ENCODE data around the gene E2F8. TPM values are rescaled to one million over a fixed set of nuclear protein-coding genes. Genes with fewer than 3 reads are reported as not detected.

The E2F8 gene
- total RNA-seq, 1 donor from 2014 or later: 5.2 TPM

- Mint-ChIP-seq H3K27me3 (ENCODE audit: low read depth) (peaks cover 5% of the 10 kb centered on the region), H3K9me3 (no peaks in the 10 kb centered on the region), H3K4me3 (no peak overlapping the region), H3K36me3 (no peaks in the 10 kb centered on the region), H3K4me1 (peaks cover 28% of the 10 kb centered on the region), H3K27ac (no peak overlapping the region)
- no peak for DNase-seq (ENCODE audit: low spot score in 2 of 2, unreplicated experiment in 2 of 2)
- TF ChIP-seq, protein P1, sequence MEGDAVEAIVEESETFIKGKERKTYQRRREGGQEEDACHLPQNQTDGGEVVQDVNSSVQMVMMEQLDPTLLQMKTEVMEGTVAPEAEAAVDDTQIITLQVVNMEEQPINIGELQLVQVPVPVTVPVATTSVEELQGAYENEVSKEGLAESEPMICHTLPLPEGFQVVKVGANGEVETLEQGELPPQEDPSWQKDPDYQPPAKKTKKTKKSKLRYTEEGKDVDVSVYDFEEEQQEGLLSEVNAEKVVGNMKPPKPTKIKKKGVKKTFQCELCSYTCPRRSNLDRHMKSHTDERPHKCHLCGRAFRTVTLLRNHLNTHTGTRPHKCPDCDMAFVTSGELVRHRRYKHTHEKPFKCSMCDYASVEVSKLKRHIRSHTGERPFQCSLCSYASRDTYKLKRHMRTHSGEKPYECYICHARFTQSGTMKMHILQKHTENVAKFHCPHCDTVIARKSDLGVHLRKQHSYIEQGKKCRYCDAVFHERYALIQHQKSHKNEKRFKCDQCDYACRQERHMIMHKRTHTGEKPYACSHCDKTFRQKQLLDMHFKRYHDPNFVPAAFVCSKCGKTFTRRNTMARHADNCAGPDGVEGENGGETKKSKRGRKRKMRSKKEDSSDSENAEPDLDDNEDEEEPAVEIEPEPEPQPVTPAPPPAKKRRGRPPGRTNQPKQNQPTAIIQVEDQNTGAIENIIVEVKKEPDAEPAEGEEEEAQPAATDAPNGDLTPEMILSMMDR (IDR thresholded peaks at IDR 0.05; ENCODE audit: unreplicated experiment): no peak
Measured at GRCh38 chr11:19283991-19284390, 43.2 kb upstream of the E2F8 start.

DNA sequence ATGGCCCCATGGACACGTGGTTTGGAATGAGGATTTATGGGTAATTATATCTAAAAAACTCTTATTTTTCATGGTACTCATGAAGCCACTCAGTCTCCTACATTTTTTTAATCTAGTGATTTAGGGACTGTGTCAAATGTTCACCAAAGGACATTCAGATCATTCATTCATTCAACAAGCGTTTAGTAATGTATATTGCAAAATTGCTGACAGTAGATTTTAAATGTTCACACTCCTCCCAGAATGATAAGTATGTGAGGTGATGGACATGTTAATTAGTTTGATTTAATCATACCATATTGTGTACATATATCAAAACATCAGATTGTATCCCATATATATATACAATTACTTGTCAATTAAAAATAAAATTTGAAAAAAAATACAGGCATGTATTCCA lies 40.8 kb upstream of the E2F8 start:
- no peak overlapping the region for H3K27ac Mint-ChIP-seq
- H3K4me1 Mint-ChIP-seq: peaks cover 28% of the 10 kb centered on the region
- no peak for DNase-seq (ENCODE audit: low spot score in 2 of 2, unreplicated experiment in 2 of 2)
- no peak overlapping the region for H3K4me3 Mint-ChIP-seq
- H3K9me3 Mint-ChIP-seq: no peaks in the 10 kb centered on the region
- H3K27me3 Mint-ChIP-seq (ENCODE audit: low read depth): peaks cover 5% of the 10 kb centered on the region
- TF ChIP-seq, protein P1 (IDR thresholded peaks at IDR 0.05; ENCODE audit: unreplicated experiment): no peak
- no peaks in the 10 kb centered on the region for H3K36me3 Mint-ChIP-seq

DNA sequence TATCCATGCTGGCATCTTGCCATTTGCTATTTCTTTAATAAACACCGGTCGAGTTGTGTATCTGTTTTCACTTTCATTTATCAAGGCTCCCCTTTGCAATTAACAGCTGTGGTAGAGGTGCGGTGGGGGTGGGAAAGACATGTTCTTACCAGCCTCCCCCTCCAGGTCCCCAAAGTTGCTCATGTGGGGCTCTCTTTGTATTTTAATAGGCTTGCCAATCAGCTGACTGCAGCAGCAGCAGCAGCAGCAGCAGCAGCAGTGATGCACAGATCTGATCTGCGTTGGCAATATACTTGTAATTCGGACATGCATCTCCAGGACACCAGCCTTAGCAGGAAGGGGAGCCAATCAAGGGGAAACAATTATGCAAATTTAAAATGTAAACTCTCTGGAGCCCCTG lies 40.3 kb upstream of the E2F8 start:
- no peak for DNase-seq (ENCODE audit: low spot score in 2 of 2, unreplicated experiment in 2 of 2)
- H3K27ac Mint-ChIP-seq: no peak overlapping the region
- peaks cover 28% of the 10 kb centered on the region for H3K4me1 Mint-ChIP-seq
- peaks cover 5% of the 10 kb centered on the region for H3K27me3 Mint-ChIP-seq (ENCODE audit: low read depth)
- no peaks in the 10 kb centered on the region for H3K36me3 Mint-ChIP-seq
- no peak overlapping the region for H3K4me3 Mint-ChIP-seq
- TF ChIP-seq, protein P1 (IDR thresholded peaks at IDR 0.05; ENCODE audit: unreplicated experiment): no peak
- H3K9me3 Mint-ChIP-seq: no peaks in the 10 kb centered on the region

GRCh38 chr11:19279451-19279850 lies 38.7 kb upstream of the E2F8 start:
- H3K4me1 Mint-ChIP-seq: peaks cover 21% of the 10 kb centered on the region
- no peak overlapping the region for H3K4me3 Mint-ChIP-seq
- TF ChIP-seq, protein P1 (IDR thresholded peaks at IDR 0.05; ENCODE audit: unreplicated experiment): no peak
- no peak for DNase-seq (ENCODE audit: low spot score in 2 of 2, unreplicated experiment in 2 of 2)
- H3K27me3 Mint-ChIP-seq (ENCODE audit: low read depth): peaks cover 7% of the 10 kb centered on the region
- no peak overlapping the region for H3K27ac Mint-ChIP-seq
- no peaks in the 10 kb centered on the region for H3K36me3 Mint-ChIP-seq
- H3K9me3 Mint-ChIP-seq: no peaks in the 10 kb centered on the region

- no peak for DNase-seq (ENCODE audit: low spot score in 2 of 2, unreplicated experiment in 2 of 2)
- Mint-ChIP-seq H3K27ac (no peak overlapping the region), H3K4me1 (peaks cover 15% of the 10 kb centered on the region), H3K36me3 (no peaks in the 10 kb centered on the region), H3K4me3 (no peak overlapping the region), H3K27me3 (ENCODE audit: low read depth) (peaks cover 14% of the 10 kb centered on the region), H3K9me3 (no peaks in the 10 kb centered on the region)
- TF ChIP-seq, protein P1 (IDR thresholded peaks at IDR 0.05; ENCODE audit: unreplicated experiment): no peak
Measured at GRCh38 chr11:19276859-19277808, 36.4 kb upstream of the E2F8 start.

Measured in mesothelial cell of epicardium (in vitro differentiated cells).